Right lobe of liver (tissue), 4 donors: ENCODE measurements around the gene UGT1A4.

ENCODE experiments used
- CTCF ChIP-seq, 4 donors: fragments of 200-600 bp in 3 of 4; fragments of 450-650 bp in 1 of 4; IDR thresholded peaks; one replicate each; pipeline versions ENCODE4 v1.5.1 to v1.8.0; 2016 to 2022; ENCODE audit warnings: antibody characterized with exemption in 4 of 4, mild to moderate bottlenecking in 2 of 4
- POLR2A ChIP-seq: fragments of 450-650 bp; IDR thresholded peaks from one replicate; pipeline ENCODE4 v1.6.1; 2017; ENCODE audit warnings: antibody characterized with exemption, mild to moderate bottlenecking
- donor health status: DM: no; HTN: no; CAD: no.
- donor health status: DM: no; HTN: no; CAD: no.
- donor health status: DM: no; HTN: yes; CAD: no.

- no peak for TF ChIP-seq CTCF (IDR thresholded peaks at IDR 0.05)
- TF ChIP-seq POLR2A, result no peak
Observed at GRCh38 chr2:233769260-233769659, 50.7 kb downstream of the UGT1A4 start.
